DMS79 treated with DMSO at 0.1 percent for 48 hours (cell line): ENCODE results near the gene RGN.
"Not testable (repeated sequence)": the region's sequence is repeated elsewhere in the genome, so short reads cannot be mapped to it uniquely, and the experiment has no call there.

Experiments used
- DNase-seq: peaks from one replicate; lab custom pipeline; 2025; lab: John Stamatoyannopoulos, UW

RGN gene

GRCh38 chrX:47116551-47117110 is 38.4 kb downstream of the RGN start:
- DNase-seq, result not testable (repeated sequence)

DNA sequence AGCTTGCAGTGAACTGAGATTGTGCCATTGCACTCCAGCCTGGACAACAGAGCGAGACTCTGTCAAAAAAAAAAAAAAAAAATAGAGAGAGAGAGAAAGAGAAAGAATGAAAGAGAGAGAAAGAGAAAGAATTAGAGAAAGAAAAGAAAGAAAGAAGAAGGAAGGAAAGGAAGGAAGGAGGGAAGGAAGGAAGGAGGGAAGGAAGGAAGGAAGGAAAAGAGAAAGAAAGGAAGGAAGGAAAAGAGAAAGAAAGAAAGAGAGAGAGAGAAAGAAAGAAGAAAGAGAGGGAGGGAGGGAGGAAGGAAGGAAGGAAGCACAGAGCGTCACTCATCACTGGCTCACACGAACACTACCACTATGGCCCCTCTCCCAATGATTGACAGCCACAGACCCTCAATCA is 46.2 kb downstream of the RGN start:
- DNase-seq, result not testable (repeated sequence)

DNA sequence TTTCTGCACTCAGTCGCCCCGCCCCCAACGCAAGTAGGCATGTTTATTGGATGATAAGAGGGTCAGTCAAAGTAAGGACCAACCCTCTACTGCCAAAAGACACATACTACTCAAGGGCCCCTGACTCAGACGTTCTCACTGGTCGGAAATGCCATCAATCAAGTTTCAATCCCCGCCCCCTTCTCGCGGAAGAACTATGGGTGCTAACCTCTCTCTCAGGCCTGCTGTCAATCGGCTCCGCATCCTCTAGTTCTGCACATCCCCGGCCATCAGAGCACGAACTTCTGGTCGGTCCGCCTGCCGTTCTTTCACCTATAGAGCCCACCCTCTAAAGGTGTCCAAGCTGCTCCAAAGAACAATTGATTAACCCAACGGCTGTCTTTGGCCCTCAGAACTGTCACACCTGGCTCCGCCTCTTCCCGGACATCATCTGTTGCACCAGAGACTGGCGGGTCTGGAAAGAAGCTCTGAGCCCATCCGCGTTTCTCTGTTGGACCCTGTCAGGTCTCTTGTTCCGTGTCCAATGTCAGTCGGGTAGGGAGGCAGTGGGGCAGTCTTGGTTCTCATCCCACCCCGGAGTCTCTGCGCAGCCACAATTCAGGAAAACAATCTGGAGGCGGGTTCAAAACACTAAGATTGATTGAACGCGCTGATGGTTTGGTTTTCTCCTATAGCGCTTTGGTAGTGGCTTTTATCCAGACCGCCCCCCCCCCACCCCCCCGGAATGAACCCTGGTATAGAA is 51.1 kb downstream of the RGN start:
- DNase-seq, result peak; percentile 78

GRCh38 chrX:47129899-47130358 is 51.7 kb downstream of the RGN start:
- DNase-seq, result no peak

DNA sequence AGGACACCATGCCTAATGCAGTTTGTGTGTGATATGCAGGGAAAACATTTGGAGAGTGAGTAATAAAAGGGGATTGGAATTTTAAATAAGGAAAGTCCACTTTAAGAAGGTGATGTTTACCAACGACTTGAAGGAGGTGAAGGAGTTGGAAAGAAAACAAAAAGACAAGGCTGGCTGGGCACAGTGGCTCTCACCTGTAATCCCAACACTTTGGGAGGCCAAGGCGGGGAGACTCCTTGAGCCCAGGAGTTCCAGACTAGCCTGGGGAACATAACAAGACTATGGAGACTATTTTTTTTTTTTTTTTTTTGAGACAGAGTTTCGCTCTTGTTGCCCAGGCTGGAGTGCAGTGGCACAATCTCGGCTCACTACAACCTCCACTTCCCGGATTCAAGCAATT is 55.2 kb downstream of the RGN start:
- no peak for DNase-seq

- DNase-seq, result not testable (repeated sequence)
Measured at GRCh38 chrX:47135650-47136049, 57.4 kb downstream of the RGN start.

DNA sequence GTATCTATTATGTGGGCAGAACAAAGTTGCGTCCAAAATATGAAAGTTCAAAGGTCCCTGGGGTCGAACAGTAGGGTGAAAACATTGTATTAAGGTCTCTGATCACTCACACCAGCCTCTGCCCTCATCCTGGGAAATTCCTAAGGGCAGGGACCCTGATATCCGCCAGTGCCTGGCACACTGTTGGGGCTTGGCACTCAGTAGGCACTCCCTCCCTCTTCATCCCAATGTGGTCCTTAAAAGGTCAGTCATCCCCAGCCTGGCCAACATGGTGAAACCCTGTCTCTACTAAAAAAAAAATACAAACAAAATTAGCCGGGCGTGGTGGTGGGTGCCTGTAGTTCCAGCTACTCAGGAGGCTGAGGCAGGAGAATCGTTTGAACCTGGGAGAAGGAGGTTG is 59.9 kb downstream of the RGN start:
- DNase-seq, result no peak
